Panc1 (cell line): ENCODE measurements around the gene SLC35F1. TPM values are rescaled to one million over a fixed set of nuclear protein-coding genes. Genes with fewer than 3 reads are reported as not detected.

Source experiments
- ATAC-seq: fragments of 200-7000 bp; cut with Tn5 transposase; 2 replicates; pipeline ENCODE4 v1.9.1; 2020; ENCODE audit warnings: mild to moderate bottlenecking, moderate library complexity
- BruUV-seq: library from RNA; stranded (reverse); fragments of 400-500 nt; replicated peaks from 2 replicates; lab custom pipeline; 2021; lab: Mats Ljungman, UMichigan
- CTCF ChIA-PET: fragments of 300-600 bp; sonication (Branson Sonifier 250); formaldehyde crosslinking; loops from one replicate; lab custom pipeline; 2022; ENCODE audit warnings: antibody characterized with exemption; lab: Charles Lee
- POLR2A ChIA-PET: fragments of 300-600 bp; sonication (Branson Sonifier 250); formaldehyde crosslinking; loops from one replicate; lab custom pipeline; 2022; ENCODE audit warnings: antibody characterized with exemption; lab: Charles Lee
- DNase-seq: peaks from one replicate; pipeline ENCODE4 v3.0.0-alpha.2; 2010; ENCODE audit warnings: low read depth, low spot score
- H3K27ac ChIP-seq: 2 replicates; pipeline ENCODE4 v1.5.1; 2011; ENCODE audit warnings: mild to moderate bottlenecking, low read length, inconsistent platforms
- H3K27me3 ChIP-seq: fragments of 200-500 bp; sonication (Bioruptor generic); 2 replicates; pipeline ENCODE4 v1.6.0; 2014; ENCODE audit warnings: low read length, inconsistent platforms; ENCODE audit not compliant: control insufficient read depth, insufficient read depth
- H3K36me3 ChIP-seq: fragments of 200-500 bp; sonication (Bioruptor generic); 2 replicates; pipeline ENCODE4 v1.5.1; 2014; ENCODE audit warnings: inconsistent platforms, mild to moderate bottlenecking, low read length, moderate library complexity; ENCODE audit not compliant: control insufficient read depth, insufficient read depth
- H3K4me1 ChIP-seq: 2 replicates; pipeline ENCODE4 v1.5.1; 2011; ENCODE audit warnings: inconsistent platforms, mild to moderate bottlenecking, low read length, moderate library complexity; ENCODE audit not compliant: control insufficient read depth, insufficient read depth
- H3K4me3 ChIP-seq, 2 experiments: 2 replicates each; pipeline ENCODE4 v1.5.1; 2011 to 2012; ENCODE audit warnings: low read depth in 2 of 2, low read length in 2 of 2, mild to moderate bottlenecking in 2 of 2, inconsistent platforms in 1 of 2, moderate library complexity in 1 of 2
- H3K9me3 ChIP-seq: fragments of 200-500 bp; sonication (Bioruptor generic); 2 replicates; pipeline ENCODE4 v1.5.1; 2014; ENCODE audit warnings: low read depth, mild to moderate bottlenecking, inconsistent platforms, low read length, moderate library complexity; ENCODE audit not compliant: control insufficient read depth, insufficient read depth
- POLR2AphosphoS5 ChIP-seq: IDR thresholded peaks from 2 replicates; pipeline ENCODE4 v1.6.1; 2012; ENCODE audit warnings: mild to moderate bottlenecking, low read depth, low read length, moderate library complexity
- SIN3A ChIP-seq: IDR thresholded peaks from 2 replicates; pipeline ENCODE4 v1.6.1; 2012; ENCODE audit warnings: low read depth, mild to moderate bottlenecking, low read length, moderate library complexity, borderline replicate concordance; ENCODE audit not compliant: insufficient read depth
- TCF7L2 ChIP-seq: IDR thresholded peaks from 2 replicates; pipeline ENCODE4 v1.6.1; 2011; ENCODE audit warnings: mild to moderate bottlenecking, low read depth, low read length, inconsistent platforms
- in situ Hi-C: cut with HindIII; loops from 2 replicates; pipeline ENCODE4 v1.10.0; 2016; ENCODE audit warnings: low sequenced_read_pairs, low pct_unique_long_range_greater_than_20kb
- intact Hi-C: fragments of 100-400 bp; cut with micrococcal nuclease; formaldehyde crosslinking; loops from one replicate; pipeline ENCODE4 v1.10.0; 2022; ENCODE audit not compliant: unreplicated experiment
- total RNA-seq: library from RNA; stranded (reverse); gene quantifications from one replicate; pipeline ENCODE4 v1.2.1, GENCODE V29; 2021; ENCODE audit not compliant: unreplicated experiment
- TF ChIP-seq, protein P1 (sequence below), 2 experiments: IDR thresholded peaks; 2 replicates each; pipeline ENCODE4 v1.6.1; 2011 to 2012; ENCODE audit warnings: low read depth in 2 of 2, control low read depth in 1 of 2, low read length in 1 of 2, mild to moderate bottlenecking in 1 of 2, moderate library complexity in 1 of 2; ENCODE audit not compliant: insufficient read depth in 1 of 2
- TF ChIP-seq, protein P2 (sequence below): fragments of 450-650 bp; IDR thresholded peaks from 2 replicates; pipeline ENCODE4 v1.5.1; 2017; ENCODE audit warnings: mild to moderate bottlenecking

SLC35F1 gene
- total RNA-seq, 1 experiment from 2014 or later = not detected

- no peak for ATAC-seq
- TF ChIP-seq, protein P1, sequence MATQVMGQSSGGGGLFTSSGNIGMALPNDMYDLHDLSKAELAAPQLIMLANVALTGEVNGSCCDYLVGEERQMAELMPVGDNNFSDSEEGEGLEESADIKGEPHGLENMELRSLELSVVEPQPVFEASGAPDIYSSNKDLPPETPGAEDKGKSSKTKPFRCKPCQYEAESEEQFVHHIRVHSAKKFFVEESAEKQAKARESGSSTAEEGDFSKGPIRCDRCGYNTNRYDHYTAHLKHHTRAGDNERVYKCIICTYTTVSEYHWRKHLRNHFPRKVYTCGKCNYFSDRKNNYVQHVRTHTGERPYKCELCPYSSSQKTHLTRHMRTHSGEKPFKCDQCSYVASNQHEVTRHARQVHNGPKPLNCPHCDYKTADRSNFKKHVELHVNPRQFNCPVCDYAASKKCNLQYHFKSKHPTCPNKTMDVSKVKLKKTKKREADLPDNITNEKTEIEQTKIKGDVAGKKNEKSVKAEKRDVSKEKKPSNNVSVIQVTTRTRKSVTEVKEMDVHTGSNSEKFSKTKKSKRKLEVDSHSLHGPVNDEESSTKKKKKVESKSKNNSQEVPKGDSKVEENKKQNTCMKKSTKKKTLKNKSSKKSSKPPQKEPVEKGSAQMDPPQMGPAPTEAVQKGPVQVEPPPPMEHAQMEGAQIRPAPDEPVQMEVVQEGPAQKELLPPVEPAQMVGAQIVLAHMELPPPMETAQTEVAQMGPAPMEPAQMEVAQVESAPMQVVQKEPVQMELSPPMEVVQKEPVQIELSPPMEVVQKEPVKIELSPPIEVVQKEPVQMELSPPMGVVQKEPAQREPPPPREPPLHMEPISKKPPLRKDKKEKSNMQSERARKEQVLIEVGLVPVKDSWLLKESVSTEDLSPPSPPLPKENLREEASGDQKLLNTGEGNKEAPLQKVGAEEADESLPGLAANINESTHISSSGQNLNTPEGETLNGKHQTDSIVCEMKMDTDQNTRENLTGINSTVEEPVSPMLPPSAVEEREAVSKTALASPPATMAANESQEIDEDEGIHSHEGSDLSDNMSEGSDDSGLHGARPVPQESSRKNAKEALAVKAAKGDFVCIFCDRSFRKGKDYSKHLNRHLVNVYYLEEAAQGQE (IDR thresholded peaks at IDR 0.05; ENCODE audit: insufficient read depth in 1 of 2, low read depth in 2 of 2, low read length in 1 of 2) = no peak
- TF ChIP-seq, protein P2, sequence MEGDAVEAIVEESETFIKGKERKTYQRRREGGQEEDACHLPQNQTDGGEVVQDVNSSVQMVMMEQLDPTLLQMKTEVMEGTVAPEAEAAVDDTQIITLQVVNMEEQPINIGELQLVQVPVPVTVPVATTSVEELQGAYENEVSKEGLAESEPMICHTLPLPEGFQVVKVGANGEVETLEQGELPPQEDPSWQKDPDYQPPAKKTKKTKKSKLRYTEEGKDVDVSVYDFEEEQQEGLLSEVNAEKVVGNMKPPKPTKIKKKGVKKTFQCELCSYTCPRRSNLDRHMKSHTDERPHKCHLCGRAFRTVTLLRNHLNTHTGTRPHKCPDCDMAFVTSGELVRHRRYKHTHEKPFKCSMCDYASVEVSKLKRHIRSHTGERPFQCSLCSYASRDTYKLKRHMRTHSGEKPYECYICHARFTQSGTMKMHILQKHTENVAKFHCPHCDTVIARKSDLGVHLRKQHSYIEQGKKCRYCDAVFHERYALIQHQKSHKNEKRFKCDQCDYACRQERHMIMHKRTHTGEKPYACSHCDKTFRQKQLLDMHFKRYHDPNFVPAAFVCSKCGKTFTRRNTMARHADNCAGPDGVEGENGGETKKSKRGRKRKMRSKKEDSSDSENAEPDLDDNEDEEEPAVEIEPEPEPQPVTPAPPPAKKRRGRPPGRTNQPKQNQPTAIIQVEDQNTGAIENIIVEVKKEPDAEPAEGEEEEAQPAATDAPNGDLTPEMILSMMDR = no peak
- TF ChIP-seq POLR2AphosphoS5 = no peak
- no peak for TF ChIP-seq TCF7L2
- no peak for TF ChIP-seq SIN3A
- Histone ChIP-seq H3K27ac (no peak overlapping the region), H3K9me3 (no peaks in the 10 kb centered on the region), H3K4me3 (no peak overlapping the region), H3K4me1 (no peaks in the 10 kb centered on the region), H3K36me3 (no peaks in the 10 kb centered on the region), H3K27me3 (peaks cover 2% of the 10 kb centered on the region; the same call in 1 of the 2 replicates)
- BruUV-seq = no TSS peak
- in situ Hi-C loops (no loop called here), intact Hi-C loops (loop anchor here (10.0 kb wide), 1 partner anchor 925 kb away; no protein-coding TSS in a partner anchor)
- CTCF ChIA-PET = no interaction called here
- no peak for DNase-seq
- POLR2A ChIA-PET = no interaction called here
These were observed 362.6 kb downstream of the SLC35F1 start for GRCh38 chr6:118269659-118270058.

DNA sequence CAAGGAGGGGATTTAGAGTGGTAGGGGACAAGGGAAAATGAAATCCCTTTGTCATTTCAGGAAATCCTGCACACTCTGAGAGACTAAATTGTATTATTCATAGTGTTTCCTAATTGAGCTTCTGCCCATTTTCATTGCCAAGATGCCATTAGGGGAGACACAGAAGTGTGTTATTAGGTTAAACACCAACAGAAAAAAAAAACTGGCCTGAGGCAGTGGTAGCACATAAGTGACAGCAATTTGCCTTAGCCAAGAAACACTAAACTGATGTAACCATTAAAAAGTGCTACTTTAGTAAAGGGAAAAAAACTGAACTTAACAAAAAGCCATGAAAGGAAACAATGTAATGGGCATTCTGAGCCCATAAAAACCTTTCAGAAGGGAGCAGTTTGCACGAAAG, 370.6 kb downstream of the SLC35F1 start:
- POLR2A ChIA-PET = no interaction called here
- peaks cover 4% of the 10 kb centered on the region for H3K27me3 ChIP-seq
- no peaks in the 10 kb centered on the region for H3K36me3 ChIP-seq
- DNase-seq (no peak), ATAC-seq (no peak)
- in situ Hi-C loops (no loop called here), intact Hi-C loops (no loop called here)
- H3K9me3 ChIP-seq = no peaks in the 10 kb centered on the region
- no peak overlapping the region for H3K27ac ChIP-seq
- TF ChIP-seq, protein P1 (IDR thresholded peaks at IDR 0.05; ENCODE audit: insufficient read depth in 1 of 2, low read depth in 2 of 2, low read length in 1 of 2) = no peak
- TF ChIP-seq SIN3A (no peak), TCF7L2 (no peak), POLR2AphosphoS5 (no peak)
- TF ChIP-seq, protein P2 = no peak
- no peak overlapping the region for H3K4me3 ChIP-seq
- CTCF ChIA-PET = no interaction called here
- BruUV-seq = no TSS peak
- H3K4me1 ChIP-seq = no peaks in the 10 kb centered on the region
